ENCODE results near the gene SEZ6.

The SEZ6 gene

GRCh38 chr17:28967221-28968135 is 38.4 kb downstream of the SEZ6 start:
- H3K27ac ChIP-seq (ENCODE audit: extremely low read depth, low read depth, low read length) = no peak overlapping the region
- no peaks in the 10 kb centered on the region for H3K9me3 ChIP-seq (ENCODE audit: control insufficient read depth, insufficient read depth, low read depth, low read length)
- POLR2A ChIA-PET = no interaction called here
- TF ChIP-seq ZNF423 (tag by site-specific recombination; IDR thresholded peaks at IDR 0.05) = no peak
- TF ChIP-seq ZFP69B (tag by site-specific recombination; IDR thresholded peaks at IDR 0.05) = no peak
- TF ChIP-seq ZNF140 (tag by site-specific recombination; IDR thresholded peaks at IDR 0.05) = no peak
- TF ChIP-seq ZNF785 (tag by site-specific recombination; IDR thresholded peaks at IDR 0.05) = no peak
- no peak for TF ChIP-seq ZNF266 (tag by site-specific recombination; IDR thresholded peaks at IDR 0.05; ENCODE audit: low read depth)
- no peak for TF ChIP-seq ZNF692 (tag by site-specific recombination; IDR thresholded peaks at IDR 0.05)
- no peak for TF ChIP-seq ZNF626 (tag by site-specific recombination; IDR thresholded peaks at IDR 0.05)
- no peak for TF ChIP-seq ZNF473 (tag by site-specific recombination; IDR thresholded peaks at IDR 0.05)
- TF ChIP-seq ZNF555 (tag by site-specific recombination; conservative IDR thresholded peaks at IDR 0.05) = no peak
- no peak for TF ChIP-seq ZNF837 (tag by site-specific recombination; IDR thresholded peaks at IDR 0.05)
- no peak for TF ChIP-seq SCRT1 (tag by site-specific recombination; IDR thresholded peaks at IDR 0.05; ENCODE audit: borderline replicate concordance)
- no peak for TF ChIP-seq ZBTB20 (tag by site-specific recombination; IDR thresholded peaks at IDR 0.05)
- H3K4me1 ChIP-seq (ENCODE audit: control insufficient read depth, insufficient read depth, low read length) = no peaks in the 10 kb centered on the region
- CTCF ChIA-PET = interaction anchor here (0.6 to 7.7 kb wide), 8 partner anchors 14 to 252 kb away, joined by 5 to 119 read pairs (median 8); no protein-coding TSS in a partner anchor
- H3K36me3 ChIP-seq (ENCODE audit: control insufficient read depth in 2 of 2, insufficient read depth in 1 of 2, low read length in 2 of 2) = no peaks in the 10 kb centered on the region
- no peak overlapping the region for H3K4me3 ChIP-seq (ENCODE audit: low read depth, low read length)

GRCh38 chr17:28963841-28964240 is 42.0 kb downstream of the SEZ6 start:
- TF ChIP-seq ZNF544 (tag by site-specific recombination; IDR thresholded peaks at IDR 0.05) (no peak), ZSCAN16 (tag by site-specific recombination; IDR thresholded peaks at IDR 0.05) (no peak), KLF10 (tag by site-specific recombination; IDR thresholded peaks at IDR 0.05) (no peak), YY2 (tag by site-specific recombination; IDR thresholded peaks at IDR 0.05) (no peak), BCL11A (tag by site-specific recombination; IDR thresholded peaks at IDR 0.05; ENCODE audit: low read depth) (no peak), INSM2 (tag by site-specific recombination; IDR thresholded peaks at IDR 0.05) (no peak), MEIS1 (CRISPR knock-in tag; IDR thresholded peaks at IDR 0.05; ENCODE audit: borderline replicate concordance) (no peak), RBAK (tag by site-specific recombination; IDR thresholded peaks at IDR 0.05) (no peak), ZNF248 (tag by site-specific recombination; IDR thresholded peaks at IDR 0.05) (no peak), ZNF280C (tag by site-specific recombination; IDR thresholded peaks at IDR 0.05) (no peak)
- no peak overlapping the region for H3K27ac ChIP-seq (ENCODE audit: extremely low read depth, low read depth, low read length)
- H3K4me3 ChIP-seq (ENCODE audit: low read depth, low read length) = no peak overlapping the region
- no peaks in the 10 kb centered on the region for H3K36me3 ChIP-seq (ENCODE audit: control insufficient read depth in 2 of 2, insufficient read depth in 1 of 2, low read length in 2 of 2)
- ChIA-PET CTCF (interaction anchor here (0.6 to 18.9 kb wide), 18 partner anchors 10 to 1377 kb away, joined by 3 to 680 read pairs (median 6); partner anchors contain the start of genes PHF12 and TLCD1), POLR2A (interaction anchor here (0.6 to 1.2 kb wide), 3 partner anchors 12 to 329 kb away, joined by 4 to 5 read pairs (median 5); partner anchors contain the start of gene PHF12)
- no peaks in the 10 kb centered on the region for H3K4me1 ChIP-seq (ENCODE audit: control insufficient read depth, insufficient read depth, low read length)
- no peaks in the 10 kb centered on the region for H3K9me3 ChIP-seq (ENCODE audit: control insufficient read depth, insufficient read depth, low read depth, low read length)
